ENCODE results near the gene MTFR1L.

The MTFR1L gene

DNA sequence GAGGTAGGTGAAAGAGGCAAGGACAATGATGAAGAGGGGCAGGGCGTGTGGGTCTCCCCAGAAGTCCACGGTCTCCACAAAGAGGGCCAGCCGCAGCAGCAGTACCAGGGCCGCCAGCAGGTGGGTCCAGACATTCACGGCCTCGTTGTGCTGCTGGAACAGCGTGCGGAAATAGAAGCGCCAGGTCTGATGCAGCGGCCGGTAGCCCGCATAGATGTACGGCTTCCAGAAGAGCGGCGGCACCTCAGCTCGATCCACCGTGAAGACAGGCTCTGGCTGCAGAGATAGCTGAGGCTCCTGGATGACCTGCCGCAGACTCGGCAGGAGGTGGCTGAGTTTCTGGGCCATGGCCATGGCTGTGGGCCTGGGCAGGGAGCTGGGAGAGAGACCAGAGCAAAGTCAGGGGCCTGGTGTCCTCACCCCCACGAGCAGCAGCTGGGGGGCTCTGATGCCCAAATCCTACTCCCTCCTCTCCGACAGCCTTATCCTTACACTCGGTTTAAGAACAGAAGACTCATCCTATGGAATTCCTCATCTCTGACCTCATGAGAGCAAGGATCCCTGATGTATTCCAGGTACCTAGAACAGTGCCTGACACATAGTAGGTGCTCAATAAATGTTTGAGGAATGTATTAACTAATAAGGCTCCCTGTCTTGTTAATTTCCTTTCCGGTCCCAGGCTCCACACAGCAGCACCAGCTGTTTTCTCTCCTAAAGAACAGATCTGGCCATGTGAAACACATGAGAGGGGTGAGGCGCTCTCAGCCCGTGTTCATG is 43.9 kb downstream of the MTFR1L start:
- DNase-seq = no peak

- no peak for DNase-seq
Measured at GRCh38 chr1:25864434-25864833, 44.7 kb downstream of the MTFR1L start.

DNA sequence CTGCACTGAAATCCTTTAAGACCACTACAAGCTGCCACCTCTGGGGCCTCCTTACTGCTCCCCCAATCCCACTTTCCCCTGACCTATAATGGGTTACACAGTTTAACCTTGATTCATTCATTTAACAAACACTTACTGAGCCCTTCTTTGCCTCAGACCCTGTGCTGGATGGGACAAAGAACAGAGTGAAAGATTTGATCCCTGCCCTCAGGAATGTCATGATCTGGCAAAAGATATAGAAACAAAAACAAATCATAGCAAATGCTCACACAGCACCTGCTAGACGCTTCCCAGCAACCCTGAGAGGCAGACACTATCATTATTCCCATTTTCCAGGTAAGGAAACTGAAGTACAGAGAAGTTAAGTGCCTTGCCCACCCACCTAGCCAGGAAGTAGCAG is 46.5 kb downstream of the MTFR1L start:
- no peak for DNase-seq

DNA sequence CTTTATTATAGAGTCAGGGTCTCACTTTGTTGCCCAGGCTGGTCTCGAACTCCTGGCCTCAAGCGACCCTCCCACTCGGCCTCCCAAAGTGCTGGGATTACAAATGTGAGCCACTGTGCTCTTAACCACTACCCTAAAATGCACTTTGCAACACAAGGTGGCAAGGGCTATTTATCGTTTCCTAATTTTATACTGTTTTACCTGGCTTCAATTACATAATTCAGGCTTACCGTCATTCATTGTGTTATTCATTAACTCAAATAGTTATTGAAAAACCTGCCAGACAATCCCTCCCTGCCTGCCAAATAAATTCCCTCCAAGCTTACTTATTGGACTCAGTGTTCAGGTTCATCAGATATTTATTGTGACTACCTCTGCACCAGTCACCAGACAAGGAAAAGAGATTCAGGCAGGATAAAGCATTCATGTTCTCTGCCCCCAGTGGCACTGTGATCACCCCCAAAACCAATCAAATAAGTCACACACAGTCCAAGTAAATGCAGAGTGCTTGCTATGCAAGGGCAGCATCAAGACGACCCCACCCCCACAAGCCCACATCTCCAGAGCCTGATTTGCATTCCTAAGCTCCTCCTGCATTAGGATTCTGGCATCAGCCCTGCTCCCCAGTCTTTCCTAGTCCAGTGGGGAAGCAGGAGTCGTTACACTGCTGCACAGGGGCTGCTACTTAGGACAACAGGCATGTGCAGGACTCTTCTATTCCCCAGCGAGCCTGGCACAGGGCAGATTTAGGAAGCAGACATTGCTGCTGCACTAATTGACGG is 47.6 kb downstream of the MTFR1L start:
- DNase-seq = no peak

DNA sequence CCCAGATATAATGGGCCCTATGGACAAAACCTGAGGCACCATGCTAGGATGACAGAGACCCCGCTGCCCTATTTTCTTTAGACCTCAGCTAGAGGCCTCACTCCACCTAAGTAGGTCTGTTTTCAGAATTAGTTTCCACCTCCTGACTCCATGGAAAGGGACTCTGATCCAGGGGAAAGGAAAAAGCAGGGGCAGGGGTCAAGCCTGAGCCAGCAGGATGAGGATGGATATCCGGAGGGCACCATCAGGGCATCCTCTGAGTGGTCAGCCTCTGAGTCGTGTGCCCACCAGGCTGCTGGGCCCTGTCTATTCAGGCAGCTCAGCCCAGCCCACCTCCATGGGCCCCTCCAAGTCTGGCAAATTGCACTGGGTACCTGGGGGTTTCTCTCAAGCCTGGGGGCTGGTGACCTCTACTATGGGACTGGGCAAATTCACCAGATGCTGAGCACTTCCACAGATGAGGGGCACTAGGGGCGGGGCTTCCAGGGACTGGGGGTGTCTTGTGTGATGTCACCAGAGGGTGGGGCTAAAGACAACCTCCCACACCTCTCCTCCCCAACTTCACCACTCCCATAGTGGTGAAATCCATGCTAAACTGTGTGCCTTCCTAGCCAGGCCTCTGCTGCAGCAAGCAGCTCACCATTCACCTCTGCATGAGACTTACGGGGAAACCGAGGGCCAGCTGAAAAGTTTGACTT is 50.3 kb downstream of the MTFR1L start:
- no peak for DNase-seq

DNA sequence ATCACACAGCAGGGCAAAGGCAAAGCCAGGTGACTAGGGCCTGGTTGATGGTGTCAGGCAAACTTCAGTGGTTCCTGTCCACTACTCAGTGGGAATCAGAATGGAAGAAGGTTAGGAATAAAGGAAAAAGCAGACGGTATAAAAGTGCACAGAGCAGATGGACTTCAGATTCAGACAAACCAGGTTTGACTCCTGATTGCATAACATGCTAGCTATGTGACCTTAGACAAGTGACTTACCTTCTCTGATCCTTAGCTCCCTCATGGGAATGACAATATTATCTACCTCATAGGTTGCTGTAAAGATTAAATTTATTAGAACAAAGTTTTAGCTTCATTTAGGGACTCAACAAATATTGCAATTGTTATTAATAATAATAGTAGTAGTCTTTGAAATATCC is 50.9 kb downstream of the MTFR1L start:
- no peak for DNase-seq

GRCh38 chr1:25871086-25871703 is 51.4 kb downstream of the MTFR1L start:
- DNase-seq = peak in 1 of 2 experiments; percentile 6

DNA sequence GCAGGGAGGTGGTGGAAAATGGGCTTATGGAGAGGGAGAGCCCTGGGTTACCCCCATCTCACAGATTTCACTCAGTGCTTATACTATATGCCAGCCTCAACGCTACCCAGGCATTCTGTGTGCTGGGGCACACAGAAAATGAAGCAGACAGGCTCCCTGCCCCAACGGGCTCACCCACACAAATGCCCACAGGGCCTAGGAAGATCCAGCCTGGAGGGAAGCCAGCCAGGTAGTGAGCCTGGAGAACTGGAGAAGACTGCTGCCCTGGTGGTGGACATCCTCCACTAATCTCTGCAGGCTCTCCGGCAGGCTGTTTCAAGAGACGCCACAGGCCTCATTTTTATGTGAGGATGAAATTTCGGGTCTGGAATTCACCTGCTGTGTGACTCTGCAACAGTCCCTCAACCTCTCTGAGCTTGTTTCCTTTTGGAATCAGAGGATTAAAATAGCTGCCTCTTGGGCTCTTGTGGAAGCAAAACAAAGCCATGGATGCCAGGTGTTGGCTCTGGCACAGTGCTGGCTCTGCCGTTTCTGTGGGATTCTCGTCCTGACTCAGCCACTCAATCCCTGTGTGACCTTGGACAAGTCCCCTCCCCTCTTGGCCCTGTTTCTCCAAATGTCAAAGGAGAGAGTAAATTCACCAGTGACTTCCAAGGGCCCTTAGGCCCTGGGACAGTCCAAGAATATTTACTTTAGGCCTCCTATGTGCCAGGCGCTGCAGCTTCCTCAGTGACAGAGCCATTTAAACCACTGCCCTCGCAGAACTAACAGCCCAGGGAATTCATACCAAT is 52.1 kb downstream of the MTFR1L start:
- DNase-seq = no peak

DNA sequence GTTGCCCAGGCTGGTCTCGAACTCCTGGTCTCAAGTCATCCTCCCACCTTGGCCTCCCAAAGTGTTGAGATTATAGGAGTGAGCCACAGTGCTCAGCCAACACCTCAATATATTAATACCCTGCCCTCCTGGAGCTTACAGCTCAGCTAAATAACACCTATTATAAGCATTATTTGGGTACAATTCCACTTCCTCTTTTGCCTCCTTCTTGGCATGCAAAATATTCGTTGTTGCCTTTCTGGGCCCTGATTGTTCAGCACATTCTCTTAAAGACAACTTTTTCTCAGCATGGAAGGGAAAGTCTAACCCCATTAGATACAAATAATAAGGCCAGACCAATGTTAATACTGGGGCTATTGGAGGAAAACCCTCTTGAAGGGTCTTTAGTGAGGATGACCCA is 53.0 kb downstream of the MTFR1L start:
- DNase-seq = peak; percentile 18 to 19

DNA sequence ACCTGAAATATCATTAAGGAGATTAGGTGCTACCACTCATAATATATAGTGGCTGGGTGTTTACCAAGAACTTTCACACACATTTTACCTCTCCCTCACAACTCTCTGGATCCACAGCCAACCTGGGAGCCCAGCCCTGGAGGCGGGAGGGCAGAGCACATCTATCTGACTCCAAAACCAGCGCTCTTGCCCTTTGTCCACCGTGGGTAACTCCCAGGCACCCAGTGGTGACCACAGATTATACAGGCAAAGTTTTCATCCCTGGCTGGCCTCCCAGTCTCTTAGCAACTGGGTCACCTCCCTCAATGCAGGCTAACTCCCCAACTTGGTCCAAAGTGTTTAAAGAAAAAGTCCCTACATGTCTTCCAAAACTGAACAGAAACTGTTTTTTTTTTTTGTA is 53.4 kb downstream of the MTFR1L start:
- DNase-seq = peak in 1 of 2 experiments; percentile 13

DNA sequence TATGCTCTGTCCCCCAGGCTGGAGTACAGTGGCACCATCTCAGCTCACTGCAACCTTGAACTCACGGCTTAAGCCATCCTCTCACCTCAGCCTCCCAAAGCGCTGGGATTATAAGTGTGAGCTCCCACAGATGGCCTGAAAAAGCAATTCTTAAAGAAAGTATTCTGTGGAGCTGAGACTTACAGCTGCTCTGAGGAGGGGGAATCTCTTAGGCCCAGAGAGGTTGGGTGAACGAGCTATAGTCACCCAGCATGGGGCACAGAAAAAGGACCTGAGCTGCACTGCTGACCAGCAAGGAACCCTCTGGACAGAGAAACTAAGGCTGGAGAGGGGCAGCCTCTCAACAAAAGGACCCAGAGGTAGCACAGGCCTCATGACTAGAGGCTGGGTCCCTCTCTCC is 54.5 kb downstream of the MTFR1L start:
- no peak for DNase-seq

GRCh38 chr1:25874635-25875153 is 54.9 kb downstream of the MTFR1L start:
- no peak for DNase-seq

DNA sequence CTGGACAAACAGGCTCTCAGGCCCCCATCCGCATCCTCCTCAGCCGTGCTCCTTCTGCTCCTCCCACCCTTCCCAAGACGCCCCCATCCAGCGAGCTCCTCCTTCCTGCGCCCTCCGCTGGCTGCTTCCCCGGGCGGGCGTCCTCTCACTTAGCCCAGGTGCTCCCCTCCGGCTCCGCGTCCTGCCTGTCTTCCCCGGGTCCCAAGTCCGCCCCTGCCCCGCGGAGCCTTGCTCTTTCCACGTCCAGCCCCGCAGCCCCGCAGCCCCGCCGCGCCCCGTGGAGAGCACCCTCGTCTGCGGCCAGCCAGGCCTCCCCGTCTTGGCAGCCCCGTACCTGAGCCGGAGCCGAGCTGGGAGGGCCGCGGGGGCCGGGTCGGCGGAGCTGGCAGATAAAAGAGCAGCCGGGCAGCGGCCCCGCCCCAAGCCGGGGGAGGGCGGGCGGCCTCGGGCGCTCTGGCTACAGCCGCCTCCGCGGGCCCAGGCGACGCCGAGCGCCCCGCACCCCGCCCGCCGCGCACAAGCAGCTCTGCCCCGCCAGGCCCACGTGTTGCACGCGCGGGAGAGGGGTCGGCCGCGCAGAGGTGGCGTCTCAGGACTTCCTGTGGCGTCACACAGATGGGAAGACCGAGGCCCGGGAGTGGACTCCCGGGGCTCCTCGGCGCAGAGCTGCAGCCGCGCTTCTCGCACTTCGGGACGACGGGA is 55.6 kb downstream of the MTFR1L start, which contains the start of gene PAQR7:
Gene PAQR7, minus strand, starts transcription at position 555 of the 702 bp plus-strand sequence. CDS start 11,869 bp downstream, outside the sequence.
- DNase-seq = peak; percentile 54 to 62

GRCh38 chr1:25875856-25876692 is 56.3 kb downstream of the MTFR1L start:
- peak in 1 of 2 experiments; percentile 42 for DNase-seq

DNA sequence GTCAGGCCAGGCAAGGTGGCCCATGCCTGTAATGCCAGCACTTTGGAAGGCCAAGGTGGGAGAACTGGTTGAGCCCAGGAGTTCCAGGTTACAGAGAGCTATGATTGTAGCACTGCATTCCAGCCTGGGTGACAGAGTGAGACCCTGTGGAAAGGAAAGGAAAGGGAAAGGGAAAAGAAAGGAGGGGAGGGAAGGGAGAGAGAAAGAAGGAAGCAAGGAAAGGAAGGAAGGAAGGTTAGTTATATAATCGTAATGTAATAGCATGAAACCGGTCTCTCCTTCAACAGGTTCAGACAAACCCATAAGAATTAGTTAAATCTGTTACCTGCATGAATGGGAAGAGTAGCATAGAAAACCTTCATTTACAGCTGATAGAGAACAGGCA is 56.9 kb downstream of the MTFR1L start:
- DNase-seq = no peak

DNA sequence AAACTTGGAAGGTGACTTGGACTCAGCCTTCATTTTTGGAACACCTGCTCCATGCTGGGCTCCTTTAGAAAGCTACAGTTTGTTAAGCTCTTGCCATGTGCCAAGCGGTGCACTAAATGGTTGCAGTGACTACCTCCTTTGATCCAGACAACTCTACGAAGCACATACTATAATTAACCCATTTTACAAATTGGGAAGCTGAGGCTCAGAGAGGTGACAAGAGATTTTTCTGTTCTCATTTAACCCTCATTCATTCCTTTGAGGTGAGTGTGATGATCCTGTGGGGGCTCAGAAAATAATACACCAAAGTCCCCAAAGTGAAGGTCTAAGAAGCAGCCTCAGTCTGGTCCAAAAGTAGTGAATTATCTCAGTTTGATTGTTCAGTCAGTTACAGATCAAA is 57.4 kb downstream of the MTFR1L start:
- no peak for DNase-seq

DNA sequence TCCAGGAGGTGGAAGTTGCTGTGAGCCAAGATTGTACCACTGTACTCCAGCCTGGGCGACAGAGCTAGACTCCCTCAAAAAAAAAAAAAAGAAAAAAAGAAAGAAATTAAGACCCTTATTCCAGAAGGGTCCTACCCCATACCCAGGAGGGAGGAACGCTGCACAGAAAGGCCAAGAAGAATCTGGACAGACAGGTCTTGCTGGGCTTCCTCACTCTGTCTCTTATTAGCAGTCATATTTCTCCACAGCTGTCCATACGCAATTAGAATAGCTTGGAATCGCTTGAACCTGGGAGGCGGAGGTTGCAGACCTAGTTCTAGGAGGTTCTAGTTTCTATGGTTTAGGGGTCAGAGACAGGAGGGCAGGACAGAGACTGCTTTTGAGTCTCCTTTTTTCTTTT is 58.9 kb downstream of the MTFR1L start:
- DNase-seq = no peak

- no peak for DNase-seq
Measured at GRCh38 chr1:25879675-25880074, 59.9 kb downstream of the MTFR1L start.

GRCh38 chr1:25880518-25880917 is 60.8 kb downstream of the MTFR1L start:
- no peak for DNase-seq

DNA sequence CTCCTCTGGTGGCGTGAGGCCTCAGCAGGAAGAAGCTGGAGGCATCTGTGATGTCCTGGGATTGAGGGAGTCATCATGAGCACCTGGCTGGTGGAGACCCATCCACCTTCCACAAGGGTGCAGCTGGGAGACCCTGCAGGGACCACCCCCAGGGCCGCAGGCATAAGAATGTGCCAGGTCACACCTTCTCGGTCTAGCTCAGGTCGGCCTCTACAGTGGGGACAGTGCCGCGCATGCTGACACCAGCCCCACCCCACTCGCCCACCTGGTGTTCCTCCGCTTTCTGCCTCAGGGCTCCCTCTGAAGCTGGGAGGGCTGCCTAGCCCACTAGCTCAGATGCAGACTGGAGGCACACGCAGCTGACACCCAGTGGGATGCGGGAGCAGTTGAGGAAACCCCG is 61.5 kb downstream of the MTFR1L start:
- no peak for DNase-seq
